ENCODE results near the gene CARS1. TPM values are rescaled to one million over a fixed set of nuclear protein-coding genes. Genes with fewer than 3 reads are reported as not detected.

CARS1 gene
- total and polyA plus RNA-seq, 2 of the 4 experiments (the other 2 are of a cell fraction) = 72.7 to 78.3 TPM

GRCh38 chr11:3049430-3050243, 7.6 kb downstream of the CARS1 start:
- Histone ChIP-seq H2BK120ac (ENCODE audit: low read depth, low read length) (peak overlapping the region; percentile 33), H4K20me1 (ENCODE audit: insufficient read depth, low read length) (peaks cover 97% of the 10 kb centered on the region), H4K5ac (ENCODE audit: low read depth, low read length) (peak overlapping the region; percentile 27), H4K8ac (ENCODE audit: low read depth in 2 of 2, low read length in 2 of 2) (peak overlapping the region in 1 of 2 experiments; percentile 73; a peak in 2 of 4 replicates), H3K36me3 (ENCODE audit: control insufficient read depth, insufficient read depth, low read length) (peaks cover 34% of the 10 kb centered on the region), H3K14ac (replicated peaks; ENCODE audit: low read depth, low read length) (peak overlapping the region; percentile 48), H3K56ac (ENCODE audit: extremely low read depth, insufficient read depth, low read length) (no peak overlapping the region), H2AK9ac (replicated peaks; ENCODE audit: low read depth, low read length, poor library complexity) (peak overlapping the region; percentile 87), H3K9me1 (ENCODE audit: insufficient read depth, low read length) (peaks cover 50% of the 10 kb centered on the region), H2BK15ac (ENCODE audit: low read depth, low read length) (no peak overlapping the region; the same call in 2 of the 3 replicates), H2AK5ac (ENCODE audit: low read depth, low read length) (peak overlapping the region; percentile 87), H3K4me2 (ENCODE audit: low read depth, low read length) (peak overlapping the region; percentile 68), H3K27ac (ENCODE audit: insufficient read depth, low read length) (peak overlapping the region; percentile 65), H3K79me1 (ENCODE audit: low read depth in 1 of 2, low read length in 2 of 2) (peaks cover 15 to 93% of the 10 kb centered on the region in 2 experiments; a peak in 3 of 4 replicates), H3K9ac (ENCODE audit: low read depth, low read length) (no peak overlapping the region; the same call in 1 of the 2 replicates), H3K4ac (ENCODE audit: low read depth, low read length) (peak overlapping the region; percentile 58), H3K18ac (ENCODE audit: low read depth, low read length) (peak overlapping the region; percentile 22), H3K23ac (ENCODE audit: low read depth, low read length) (peak overlapping the region; percentile 33), H3K27me3 (ENCODE audit: control insufficient read depth, insufficient read depth, low read length) (no peaks in the 10 kb centered on the region), H2BK20ac (ENCODE audit: low read depth, low read length) (peak overlapping the region; percentile 56), H2AFZ (replicated peaks; ENCODE audit: low read length, poor library complexity) (peak overlapping the region; percentile 76), H4K91ac (ENCODE audit: insufficient read depth, low read depth, low read length) (peak overlapping the region; percentile 19), H3K9me3 (ENCODE audit: control insufficient read depth, insufficient read depth, low read length) (no peaks in the 10 kb centered on the region), H3K4me1 (ENCODE audit: control insufficient read depth, insufficient read depth, low read length) (peaks cover 23% of the 10 kb centered on the region), H3K4me3 (ENCODE audit: insufficient read depth, low read depth, low read length) (no peak overlapping the region), H2BK5ac (ENCODE audit: low read depth, low read length, poor library complexity, severe bottlenecking) (peak overlapping the region; percentile 62)
- no TSS peak for BruUV-seq (replicated peaks)
- ATAC-seq (ENCODE audit: low read depth) = peak; percentile 92
- POLR2A ChIA-PET (ENCODE audit: unreplicated experiment) = no interaction called here
- peak; percentile 98 for DNase-seq
- in situ Hi-C loops (cut with MboI; ENCODE audit: low sequenced_read_pairs) = loop anchor here (25.0 kb wide), 1 partner anchor 363 kb away; no protein-coding TSS in a partner anchor
- CTCF ChIA-PET = interaction anchor here (0.8 to 3.2 kb wide), 3 partner anchors 26 to 43 kb away, joined by 3 to 10 read pairs (median 4); no protein-coding TSS in a partner anchor
- WGBS, 2 experiments (ENCODE audit: extremely low coverage in 2 of 2, insufficient read length in 1 of 2) = 50% methylated on average over 2 of the region's 18 CpGs; no CpG with 5 or more reads in 1 of the 2 experiments
- intact Hi-C loops (cut with micrococcal nuclease) = loop anchor here (2.0 to 10.0 kb wide), 3 partner anchors 43 to 168 kb away; partner anchors contain the start of genes MRGPRG and OSBPL5
- dilution Hi-C loops (cut with HindIII; ENCODE audit: low sequenced_read_pairs, unreplicated experiment) = no loop called here
- peak; percentile 98 for TF ChIP-seq USF2 (IDR thresholded peaks at IDR 0.05; ENCODE audit: low read depth, low read length)
- peak; percentile 74 for TF ChIP-seq RAD21 (IDR thresholded peaks at IDR 0.05; ENCODE audit: low read length)
- TF ChIP-seq POLR2A (IDR thresholded peaks at IDR 0.05; ENCODE audit: low read depth, low read length) = peak; percentile 21; the same call in 1 of the 2 replicates
- TF ChIP-seq CHD1 (IDR thresholded peaks at IDR 0.05; ENCODE audit: low read depth, low read length) = no peak
- peak; percentile 51; the same call in 1 of the 2 replicates for TF ChIP-seq NFE2L2 (IDR thresholded peaks at IDR 0.05; ENCODE audit: low read depth, low read length)
- TF ChIP-seq CTCF (conservative IDR thresholded peaks at IDR 0.05; ENCODE audit: low read depth, low read length) = peak; percentile 72
- peak; percentile 55 for TF ChIP-seq RCOR1 (IDR thresholded peaks at IDR 0.05; ENCODE audit: insufficient replicate concordance, low read length)
- peak; percentile 76 for TF ChIP-seq CEBPB (IDR thresholded peaks at IDR 0.05; ENCODE audit: low read depth, low read length)
- TF ChIP-seq FOS (IDR thresholded peaks at IDR 0.05; ENCODE audit: low read depth, low read length) = peak; percentile 94
- peak; percentile 65 for TF ChIP-seq BHLHE40 (IDR thresholded peaks at IDR 0.05; ENCODE audit: low read depth, low read length)
- TF ChIP-seq MAFK (IDR thresholded peaks at IDR 0.05; ENCODE audit: low read depth, low read length) = peak; percentile 80
- TF ChIP-seq ELK1 (IDR thresholded peaks at IDR 0.05; ENCODE audit: borderline replicate concordance, low read depth, low read length) = no peak
- TF ChIP-seq MXI1 (IDR thresholded peaks at IDR 0.05; ENCODE audit: borderline replicate concordance, low read depth, low read length) = no peak

Data from IMR-90 (cell line).